Type B pancreatic cell (in vitro differentiated cells): ENCODE data around the gene TAOK3. TPM values are rescaled to one million over a fixed set of nuclear protein-coding genes. Genes with fewer than 3 reads are reported as not detected.

Source experiments
- DNase-seq: peaks from one replicate; pipeline ENCODE4 v3.0.0; 2021; ENCODE audit warnings: mixed read lengths; ENCODE audit not compliant: unreplicated experiment; ENCODE audit errors: extremely low spot score
- H3K27ac Mint-ChIP-seq: 2 replicates; pipeline ENCODE4 v1.8.0; 2021; ENCODE audit warnings: mild to moderate bottlenecking, mixed read lengths
- H3K27me3 Mint-ChIP-seq: 2 replicates; pipeline ENCODE4 v1.8.0; 2021; ENCODE audit warnings: mixed read lengths
- H3K36me3 Mint-ChIP-seq: 2 replicates; pipeline ENCODE4 v1.8.0; 2021; ENCODE audit warnings: mixed read lengths
- H3K4me1 Mint-ChIP-seq: one replicate; pipeline ENCODE4 v1.8.0; 2021; ENCODE audit warnings: mixed read lengths; ENCODE audit not compliant: unreplicated experiment
- H3K4me3 Mint-ChIP-seq: 2 replicates; pipeline ENCODE4 v1.8.0; 2021; ENCODE audit warnings: mild to moderate bottlenecking, mixed read lengths
- H3K9me3 Mint-ChIP-seq: 2 replicates; pipeline ENCODE4 v1.8.0; 2021; ENCODE audit warnings: mixed read lengths
- CTCF ChIP-seq: fragments of 200-600 bp; sonication (generic); conservative IDR thresholded peaks from 2 replicates; pipeline ENCODE4 v1.5.0; 2021; ENCODE audit warnings: antibody characterized with exemption, mild to moderate bottlenecking
- total RNA-seq: library from RNA; stranded (reverse); gene quantifications from 2 replicates; pipeline ENCODE4 v1.2.1, GENCODE V29; 2021; ENCODE audit warnings: low replicate concordance

The TAOK3 gene
- total RNA-seq, 1 donor from 2014 or later: 15.8 TPM

- H3K9me3 Mint-ChIP-seq: no peaks in the 10 kb centered on the region
- no peak for TF ChIP-seq CTCF
- no peak overlapping the region for H3K4me3 Mint-ChIP-seq
- H3K36me3 Mint-ChIP-seq: no peaks in the 10 kb centered on the region
- no peaks in the 10 kb centered on the region for H3K27me3 Mint-ChIP-seq
- DNase-seq: no peak
- peaks cover 8% of the 10 kb centered on the region for H3K4me1 Mint-ChIP-seq
- H3K27ac Mint-ChIP-seq: no peak overlapping the region
These were observed 68.6 kb downstream of the TAOK3 start for GRCh38 chr12:118304093-118304492.

- no peak for TF ChIP-seq CTCF
- no peak for DNase-seq
These were observed 70.7 kb downstream of the TAOK3 start for GRCh38 chr12:118302053-118302452.

GRCh38 chr12:118299791-118300460 is 72.8 kb downstream of the TAOK3 start:
- Mint-ChIP-seq H3K9me3 (no peaks in the 10 kb centered on the region), H3K36me3 (no peaks in the 10 kb centered on the region), H3K4me1 (no peaks in the 10 kb centered on the region), H3K4me3 (no peak overlapping the region), H3K27me3 (no peaks in the 10 kb centered on the region), H3K27ac (no peak overlapping the region)
- DNase-seq: no peak
- TF ChIP-seq CTCF: no peak

More at GRCh38 chr12:118302053-118302452, 70.7 kb downstream of the TAOK3 start:
- no peak overlapping the region for H3K4me3 Mint-ChIP-seq
- H3K4me1 Mint-ChIP-seq: peaks cover 1% of the 10 kb centered on the region
- H3K36me3 Mint-ChIP-seq: no peaks in the 10 kb centered on the region
- H3K27me3 Mint-ChIP-seq: no peaks in the 10 kb centered on the region
- no peaks in the 10 kb centered on the region for H3K9me3 Mint-ChIP-seq
- no peak overlapping the region for H3K27ac Mint-ChIP-seq

GRCh38 chr12:118297284-118297683 is 75.4 kb downstream of the TAOK3 start:
- DNase-seq: no peak
- Mint-ChIP-seq H3K27ac (no peak overlapping the region), H3K27me3 (no peaks in the 10 kb centered on the region), H3K4me3 (no peak overlapping the region), H3K4me1 (no peaks in the 10 kb centered on the region), H3K9me3 (no peaks in the 10 kb centered on the region), H3K36me3 (no peaks in the 10 kb centered on the region)
- TF ChIP-seq CTCF: no peak

GRCh38 chr12:118292836-118293235 is 79.9 kb downstream of the TAOK3 start:
- no peak overlapping the region for H3K4me3 Mint-ChIP-seq
- DNase-seq: no peak
- no peak overlapping the region for H3K27ac Mint-ChIP-seq
- no peaks in the 10 kb centered on the region for H3K36me3 Mint-ChIP-seq
- H3K27me3 Mint-ChIP-seq: no peaks in the 10 kb centered on the region
- peaks cover 5% of the 10 kb centered on the region for H3K4me1 Mint-ChIP-seq
- TF ChIP-seq CTCF: no peak
- no peaks in the 10 kb centered on the region for H3K9me3 Mint-ChIP-seq
